ENCODE measurements around the gene NTN1. TPM values are rescaled to one million over a fixed set of nuclear protein-coding genes. Genes with fewer than 3 reads are reported as not detected.
A peak's percentile ranks its signal among the peaks of the same experiment; 100 is the strongest.

Gene NTN1
- total and polyA plus RNA-seq, 2 experiments from 2014 or later: 0.42 to 2.1 TPM

DNA sequence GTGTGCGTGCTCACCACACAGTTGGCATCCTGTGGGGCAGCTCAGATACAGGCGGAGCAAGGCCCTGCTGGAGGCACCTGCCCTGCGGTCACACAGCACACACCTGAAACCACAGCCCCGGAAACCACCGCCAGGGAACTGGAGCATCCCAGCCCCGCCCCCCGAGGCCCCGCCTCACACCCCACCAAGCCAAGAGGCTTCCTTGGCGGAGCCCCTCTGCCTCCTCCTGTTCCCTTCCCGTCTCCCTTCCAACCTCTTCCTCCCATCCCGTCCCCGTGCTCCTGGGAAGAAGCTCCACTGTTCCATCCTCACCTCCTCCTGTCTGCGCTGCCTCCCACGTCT is 205.5 kb downstream of the NTN1 start:
- no peaks in the 10 kb centered on the region for H3K27me3 ChIP-seq

DNA sequence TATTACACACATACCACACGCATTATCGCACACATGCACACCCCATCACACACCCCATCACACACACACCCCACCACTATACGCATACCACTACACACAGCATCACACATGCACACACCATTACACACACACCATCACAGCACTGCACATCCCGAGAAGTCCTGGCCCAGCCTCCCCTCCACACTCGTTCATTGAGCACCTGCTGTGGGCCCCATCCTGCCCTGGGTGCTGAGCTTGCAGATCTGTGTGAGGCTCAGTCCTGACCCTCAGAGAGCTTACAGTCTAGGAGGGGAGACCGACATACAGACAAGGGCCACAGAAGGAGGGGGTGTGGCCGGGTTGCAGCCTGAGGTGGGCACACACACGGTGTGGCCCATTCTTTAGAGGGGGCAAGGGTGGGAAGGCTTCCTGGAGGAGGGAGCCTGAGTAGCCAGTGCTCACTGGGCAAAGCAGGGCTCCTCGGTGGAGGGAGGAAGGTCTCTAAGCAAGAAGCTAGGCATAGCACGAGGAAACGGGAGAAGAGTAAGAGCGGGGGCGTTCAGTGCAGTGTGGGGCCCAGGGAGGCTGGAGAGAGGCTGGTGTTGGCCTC is 206.6 kb downstream of the NTN1 start:
- Histone ChIP-seq H3K4me2 (no peak overlapping the region), H3K27ac (no peak overlapping the region), H3K4me1 (ENCODE audit: insufficient read depth) (peaks cover 2% of the 10 kb centered on the region), H3K4me3 (no peak overlapping the region), H3K36me3 (replicated peaks; ENCODE audit: insufficient read depth, low read depth) (no peaks in the 10 kb centered on the region), H2AFZ (no peak overlapping the region), H3K79me2 (no peaks in the 10 kb centered on the region), H3K9me3 (ENCODE audit: low read depth) (no peaks in the 10 kb centered on the region), H3K9me2 (replicated peaks; ENCODE audit: insufficient read depth) (no peaks in the 10 kb centered on the region), H4K20me1 (ENCODE audit: insufficient read depth, poor library complexity, severe bottlenecking) (no peaks in the 10 kb centered on the region), H3K27me3 (no peaks in the 10 kb centered on the region)
- DNase-seq (ENCODE audit: low spot score): no peak
- TF ChIP-seq, protein P1, sequence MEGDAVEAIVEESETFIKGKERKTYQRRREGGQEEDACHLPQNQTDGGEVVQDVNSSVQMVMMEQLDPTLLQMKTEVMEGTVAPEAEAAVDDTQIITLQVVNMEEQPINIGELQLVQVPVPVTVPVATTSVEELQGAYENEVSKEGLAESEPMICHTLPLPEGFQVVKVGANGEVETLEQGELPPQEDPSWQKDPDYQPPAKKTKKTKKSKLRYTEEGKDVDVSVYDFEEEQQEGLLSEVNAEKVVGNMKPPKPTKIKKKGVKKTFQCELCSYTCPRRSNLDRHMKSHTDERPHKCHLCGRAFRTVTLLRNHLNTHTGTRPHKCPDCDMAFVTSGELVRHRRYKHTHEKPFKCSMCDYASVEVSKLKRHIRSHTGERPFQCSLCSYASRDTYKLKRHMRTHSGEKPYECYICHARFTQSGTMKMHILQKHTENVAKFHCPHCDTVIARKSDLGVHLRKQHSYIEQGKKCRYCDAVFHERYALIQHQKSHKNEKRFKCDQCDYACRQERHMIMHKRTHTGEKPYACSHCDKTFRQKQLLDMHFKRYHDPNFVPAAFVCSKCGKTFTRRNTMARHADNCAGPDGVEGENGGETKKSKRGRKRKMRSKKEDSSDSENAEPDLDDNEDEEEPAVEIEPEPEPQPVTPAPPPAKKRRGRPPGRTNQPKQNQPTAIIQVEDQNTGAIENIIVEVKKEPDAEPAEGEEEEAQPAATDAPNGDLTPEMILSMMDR (IDR thresholded peaks at IDR 0.05; ENCODE audit: poor library complexity): no peak
- TF ChIP-seq EZH2 (IDR thresholded peaks at IDR 0.05; ENCODE audit: borderline replicate concordance): no peak
- TF ChIP-seq EZH2phosphoT487 (IDR thresholded peaks at IDR 0.05; ENCODE audit: low read depth, severe bottlenecking, unreplicated experiment): no peak
- WGBS (ENCODE audit: low lambda C conversion rate, missing lambda C conversion rate): 84% methylated on average over 13 of the region's 13 CpGs

More for the DNA sequence above, 205.5 kb downstream of the NTN1 start:
- H4K20me1 ChIP-seq (ENCODE audit: insufficient read depth, poor library complexity, severe bottlenecking): no peaks in the 10 kb centered on the region
- DNase-seq (ENCODE audit: low spot score): no peak
- H3K27ac ChIP-seq: no peak overlapping the region
- H3K79me2 ChIP-seq: no peaks in the 10 kb centered on the region
- 67% methylated on average over 10 of the region's 14 CpGs for WGBS (ENCODE audit: low lambda C conversion rate, missing lambda C conversion rate)
- H3K4me3 ChIP-seq: no peak overlapping the region
- H3K4me1 ChIP-seq (ENCODE audit: insufficient read depth): no peaks in the 10 kb centered on the region
- H3K9me2 ChIP-seq (replicated peaks; ENCODE audit: insufficient read depth): no peaks in the 10 kb centered on the region
- no peak overlapping the region for H2AFZ ChIP-seq
- TF ChIP-seq EZH2 (IDR thresholded peaks at IDR 0.05; ENCODE audit: borderline replicate concordance) (no peak), EZH2phosphoT487 (IDR thresholded peaks at IDR 0.05; ENCODE audit: low read depth, severe bottlenecking, unreplicated experiment) (no peak)
- TF ChIP-seq, protein P1 (IDR thresholded peaks at IDR 0.05; ENCODE audit: poor library complexity): no peak
- H3K36me3 ChIP-seq (replicated peaks; ENCODE audit: insufficient read depth, low read depth): no peaks in the 10 kb centered on the region
- no peak overlapping the region for H3K4me2 ChIP-seq
- no peaks in the 10 kb centered on the region for H3K9me3 ChIP-seq (ENCODE audit: low read depth)

DNA sequence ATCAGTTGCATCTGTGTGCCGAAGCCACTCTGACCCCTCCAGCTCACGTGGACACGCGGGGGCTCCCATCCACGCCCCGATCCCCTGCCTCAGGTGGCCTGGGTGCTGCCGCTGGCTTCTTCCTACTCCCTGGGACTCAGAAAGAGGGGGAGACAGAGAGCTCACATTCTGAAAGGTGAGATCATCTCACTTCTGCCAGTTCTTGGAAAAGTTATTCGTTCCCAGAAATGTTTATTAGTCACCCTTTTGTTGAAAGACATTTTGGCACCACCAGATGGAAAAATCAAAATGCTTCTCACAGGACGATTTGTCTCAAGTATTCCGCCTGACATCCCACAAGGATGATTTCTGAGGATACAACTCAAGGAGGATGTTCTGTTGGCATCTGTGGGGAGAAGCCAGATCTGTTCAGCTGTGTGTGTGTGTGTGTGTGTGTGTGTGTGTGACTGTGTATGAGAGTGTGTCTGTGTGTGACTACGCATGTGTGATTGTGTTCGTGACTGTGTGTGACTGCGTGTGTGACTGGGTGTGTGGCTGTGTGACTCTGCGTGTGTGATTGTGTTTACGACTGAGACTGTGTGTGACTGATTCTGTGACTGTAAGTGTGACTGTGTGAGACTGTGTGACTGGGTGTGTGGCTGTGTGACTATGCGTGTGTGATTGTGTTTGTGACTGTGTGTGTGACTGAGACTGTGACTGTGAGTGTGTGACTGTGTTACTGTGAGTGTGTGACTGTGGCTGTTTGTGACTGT is 207.3 kb downstream of the NTN1 start:
- H3K4me3 ChIP-seq: no peak overlapping the region
- H3K4me2 ChIP-seq: no peak overlapping the region
- WGBS (ENCODE audit: low lambda C conversion rate, missing lambda C conversion rate): 85% methylated on average over 16 of the region's 16 CpGs

More for the DNA sequence above, 207.3 kb downstream of the NTN1 start:
- no peaks in the 10 kb centered on the region for H3K27me3 ChIP-seq
- no peak for TF ChIP-seq EZH2phosphoT487 (IDR thresholded peaks at IDR 0.05; ENCODE audit: low read depth, severe bottlenecking, unreplicated experiment)
- no peak for TF ChIP-seq EZH2 (IDR thresholded peaks at IDR 0.05; ENCODE audit: borderline replicate concordance)
- TF ChIP-seq, protein P1 (IDR thresholded peaks at IDR 0.05; ENCODE audit: poor library complexity): no peak
- H4K20me1 ChIP-seq (ENCODE audit: insufficient read depth, poor library complexity, severe bottlenecking): no peaks in the 10 kb centered on the region
- H2AFZ ChIP-seq: no peak overlapping the region
- no peak overlapping the region for H3K27ac ChIP-seq
- no peaks in the 10 kb centered on the region for H3K79me2 ChIP-seq
- H3K36me3 ChIP-seq (replicated peaks; ENCODE audit: insufficient read depth, low read depth): no peaks in the 10 kb centered on the region
- H3K9me2 ChIP-seq (replicated peaks; ENCODE audit: insufficient read depth): no peaks in the 10 kb centered on the region
- peak; percentile 51 for DNase-seq (ENCODE audit: low spot score)
- no peaks in the 10 kb centered on the region for H3K9me3 ChIP-seq (ENCODE audit: low read depth)
- peaks cover 3% of the 10 kb centered on the region for H3K4me1 ChIP-seq (ENCODE audit: insufficient read depth)

All from hepatocyte (in vitro differentiated cells).